Caco-2 (cell line): ENCODE results near the gene GALNTL6. TPM values are rescaled to one million over a fixed set of nuclear protein-coding genes. Genes with fewer than 3 reads are reported as not detected.
"Not testable (repeated sequence)": the region's sequence is repeated elsewhere in the genome, so short reads cannot be mapped to it uniquely, and the experiment has no call there.

ENCODE experiments used
- BruUV-seq: library from RNA; stranded (reverse); fragments of 400-500 nt; replicated peaks from 2 replicates; lab custom pipeline; 2021; lab: Mats Ljungman, UMichigan
- CTCF ChIA-PET: fragments of 300-600 bp; sonication (Branson Sonifier 250); formaldehyde crosslinking; loops from one replicate; lab custom pipeline; 2022; ENCODE audit warnings: antibody characterized with exemption; lab: Charles Lee
- POLR2A ChIA-PET: fragments of 300-600 bp; sonication (Branson Sonifier 250); formaldehyde crosslinking; loops from one replicate; lab custom pipeline; 2022; ENCODE audit warnings: antibody characterized with exemption; lab: Charles Lee
- DNase-seq, 2 experiments: peaks; one replicate each; pipeline versions ENCODE4 v3.0.0 to v3.0.0-alpha.2; 2020 to 2022
- H3K27me3 ChIP-seq: replicated peaks from 2 replicates; pipeline ENCODE4 v1.6.0; 2011; ENCODE audit warnings: low read length; ENCODE audit not compliant: control insufficient read depth, insufficient read depth
- H3K36me3 ChIP-seq: 2 replicates; pipeline ENCODE4 v1.5.1; 2011; ENCODE audit warnings: low read length; ENCODE audit not compliant: control insufficient read depth, insufficient read depth
- H3K4me1 ChIP-seq: fragments of 250-450 bp; sonication (Bioruptor Pico); 2 replicates; pipeline ENCODE4 v1.5.1; 2020; ENCODE audit warnings: mild to moderate bottlenecking
- H3K4me3 ChIP-seq: 2 replicates; pipeline ENCODE4 v1.5.1; 2011; ENCODE audit warnings: low read depth, mild to moderate bottlenecking, control low read depth, low read length
- H3K9me3 ChIP-seq: fragments of 250-450 bp; sonication (Bioruptor Pico); 2 replicates; pipeline ENCODE4 v1.5.1; 2020; ENCODE audit warnings: mild to moderate bottlenecking, moderate library complexity
- H3K27ac Mint-ChIP-seq: one replicate; pipeline ENCODE4 v1.8.0; 2022; ENCODE audit warnings: mixed read lengths; ENCODE audit not compliant: unreplicated experiment
- H3K27me3 Mint-ChIP-seq: one replicate; pipeline ENCODE4 v1.8.0; 2022; ENCODE audit warnings: mixed read lengths; ENCODE audit not compliant: insufficient read depth, unreplicated experiment
- H3K36me3 Mint-ChIP-seq: one replicate; pipeline ENCODE4 v1.8.0; 2022; ENCODE audit warnings: mild to moderate bottlenecking, mixed read lengths; ENCODE audit not compliant: insufficient read depth, unreplicated experiment
- H3K4me1 Mint-ChIP-seq: one replicate; pipeline ENCODE4 v1.8.0; 2022; ENCODE audit warnings: low read depth, mixed read lengths; ENCODE audit not compliant: unreplicated experiment
- H3K4me3 Mint-ChIP-seq: one replicate; pipeline ENCODE4 v1.8.0; 2022; ENCODE audit warnings: mild to moderate bottlenecking, moderate library complexity, mixed read lengths; ENCODE audit not compliant: unreplicated experiment
- H3K9me3 Mint-ChIP-seq: one replicate; pipeline ENCODE4 v1.8.0; 2022; ENCODE audit warnings: mixed read lengths; ENCODE audit not compliant: unreplicated experiment
- CTCF ChIP-seq, 2 experiments: fragments of 200-600 bp in 1 of 2; IDR thresholded peaks; 1 replicate in 1 of 2; 2 replicates in 1 of 2; pipeline versions ENCODE4 v1.5.1 to v1.8.0; 2011 to 2022; ENCODE audit warnings: antibody characterized with exemption in 1 of 2, control low read depth in 1 of 2, inconsistent platforms in 1 of 2, low read depth in 1 of 2, low read length in 1 of 2, mild to moderate bottlenecking in 1 of 2, moderate library complexity in 1 of 2; ENCODE audit not compliant: insufficient read depth in 1 of 2, severe bottlenecking in 1 of 2, unreplicated experiment in 1 of 2
- intact Hi-C: fragments of 100-400 bp; cut with micrococcal nuclease; formaldehyde crosslinking; loops from one replicate; pipeline ENCODE4 v1.10.0; 2022; ENCODE audit not compliant: unreplicated experiment
- total RNA-seq: library from RNA; stranded (reverse); gene quantifications from 2 replicates; pipeline ENCODE4 v1.2.3, GENCODE V29; 2022

The GALNTL6 gene
- total RNA-seq, 1 experiment from 2014 or later, result not detected

- BruUV-seq, result no TSS peak
- CTCF ChIA-PET, result no interaction called here
Measured at GRCh38 chr4:172411149-172411548, 597.9 kb downstream of the GALNTL6 start.

GRCh38 chr4:172412851-172413580, 599.8 kb downstream of the GALNTL6 start:
- no peak for TF ChIP-seq CTCF (IDR thresholded peaks at IDR 0.05; ENCODE audit: insufficient read depth in 1 of 2, low read depth in 1 of 2, low read length in 1 of 2, severe bottlenecking in 1 of 2, unreplicated experiment in 1 of 2)

More at GRCh38 chr4:172411149-172411548, 597.9 kb downstream of the GALNTL6 start:
- DNase-seq, result no peak
- H3K36me3 Mint-ChIP-seq, result no peaks in the 10 kb centered on the region
- H3K4me3 Mint-ChIP-seq, result no peak overlapping the region
- Histone ChIP-seq H3K4me1 (no peaks in the 10 kb centered on the region), H3K9me3 (no peaks in the 10 kb centered on the region), H3K36me3 (no peaks in the 10 kb centered on the region), H3K4me3 (no peak overlapping the region), H3K27me3 (no peaks in the 10 kb centered on the region)
- H3K4me1 Mint-ChIP-seq, result no peaks in the 10 kb centered on the region
- POLR2A ChIA-PET, result no interaction called here
- TF ChIP-seq CTCF (IDR thresholded peaks at IDR 0.05; ENCODE audit: insufficient read depth in 1 of 2, low read depth in 1 of 2, low read length in 1 of 2, severe bottlenecking in 1 of 2, unreplicated experiment in 1 of 2), result no peak
- intact Hi-C loops, result loop anchor here (5.0 kb wide), 1 partner anchor 1679 kb away; no protein-coding TSS in a partner anchor
- H3K27ac Mint-ChIP-seq, result no peak overlapping the region
- no peaks in the 10 kb centered on the region for H3K27me3 Mint-ChIP-seq
- H3K9me3 Mint-ChIP-seq, result no peaks in the 10 kb centered on the region

GRCh38 chr4:172428979-172429378, 615.8 kb downstream of the GALNTL6 start:
- H3K36me3 ChIP-seq, H3K9me3 Mint-ChIP-seq, H3K36me3 Mint-ChIP-seq, H3K4me1 Mint-ChIP-seq, BruUV-seq, H3K4me1 ChIP-seq, H3K27me3 ChIP-seq, H3K27ac Mint-ChIP-seq, intact Hi-C loops, H3K27me3 Mint-ChIP-seq, DNase-seq, H3K4me3 Mint-ChIP-seq, CTCF ChIA-PET, H3K9me3 ChIP-seq, H3K4me3 ChIP-seq: not testable (repeated sequence)
- POLR2A ChIA-PET, result interaction anchor here (0.6 kb wide), 1 partner anchor 387 kb away, joined by 3 read pairs; no protein-coding TSS in a partner anchor

More at GRCh38 chr4:172412851-172413580, 599.8 kb downstream of the GALNTL6 start:
- Mint-ChIP-seq H3K27me3 (no peaks in the 10 kb centered on the region), H3K4me3 (no peak overlapping the region), H3K4me1 (no peaks in the 10 kb centered on the region), H3K36me3 (no peaks in the 10 kb centered on the region), H3K27ac (no peak overlapping the region), H3K9me3 (no peaks in the 10 kb centered on the region)
- intact Hi-C loops, result loop anchor here (5.0 kb wide), 1 partner anchor 1681 kb away; no protein-coding TSS in a partner anchor
- no peaks in the 10 kb centered on the region for H3K36me3 ChIP-seq
- BruUV-seq, result no TSS peak
- no peaks in the 10 kb centered on the region for H3K4me1 ChIP-seq
- DNase-seq, result no peak
- H3K9me3 ChIP-seq, result no peaks in the 10 kb centered on the region
- H3K4me3 ChIP-seq, result no peak overlapping the region
- POLR2A ChIA-PET, result no interaction called here
- no peaks in the 10 kb centered on the region for H3K27me3 ChIP-seq
- CTCF ChIA-PET, result no interaction called here
